Measurements from ENCODE around the gene SYCE3.

SYCE3 gene

GRCh38 chr22:50513175-50513574, 49.5 kb downstream of the SYCE3 start:
- Histone ChIP-seq H3K4me3 (ENCODE audit: low read length, poor library complexity, severe bottlenecking) (peak overlapping the region; percentile 33), H3K79me2 (ENCODE audit: insufficient read depth, low read length) (peaks cover 85% of the 10 kb centered on the region), H3F3A (ENCODE audit: low read depth) (no peaks in the 10 kb centered on the region), H3K4me2 (ENCODE audit: low read depth, low read length, poor library complexity, severe bottlenecking) (peak overlapping the region; percentile 48), H4K20me1 (ENCODE audit: insufficient read depth, low read length, poor library complexity, severe bottlenecking) (peaks cover 19% of the 10 kb centered on the region), H3K4me1 (ENCODE audit: insufficient read depth, low read length, poor library complexity, severe bottlenecking) (peaks cover 32% of the 10 kb centered on the region), H3K9ac (ENCODE audit: low read depth, low read length, poor library complexity, severe bottlenecking) (peak overlapping the region; percentile 31), H3K9me2 (replicated peaks; ENCODE audit: low read depth, low read length) (no peaks in the 10 kb centered on the region), H3K27me3 (ENCODE audit: insufficient read depth, low read length, poor library complexity, severe bottlenecking) (no peaks in the 10 kb centered on the region), H3K9me3 (ENCODE audit: insufficient read depth, low read depth, low read length) (no peaks in the 10 kb centered on the region), H2AFZ (ENCODE audit: low read length) (no peak overlapping the region), H3K36me3 (ENCODE audit: insufficient read depth, low read length) (peaks cover 10% of the 10 kb centered on the region; the same call in 1 of the 2 replicates)
- TF ChIP-seq EZH2phosphoT487 (IDR thresholded peaks at IDR 0.05; ENCODE audit: borderline replicate concordance) (no peak), CTCF (conservative IDR thresholded peaks at IDR 0.05; ENCODE audit: low read length) (no peak)

DNA sequence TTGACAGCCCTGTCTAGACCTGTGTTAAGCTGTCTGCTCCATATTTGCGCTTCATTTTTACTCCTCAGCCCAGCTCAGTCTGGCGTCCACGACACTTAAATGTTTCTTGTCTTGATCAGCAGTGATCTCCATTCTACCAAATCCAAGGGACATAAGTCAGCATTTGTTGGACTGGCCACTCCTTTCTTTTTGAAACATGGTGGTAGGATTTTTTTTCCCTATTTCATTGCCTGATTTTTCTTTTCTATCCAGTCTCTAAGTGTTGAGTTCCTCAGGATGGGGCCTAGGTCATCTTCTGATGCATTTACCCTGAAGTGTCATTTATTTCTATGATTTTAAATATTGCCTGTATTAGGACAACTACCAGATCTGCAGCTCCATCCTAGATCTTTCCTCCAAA, 53.8 kb downstream of the SYCE3 start:
- Histone ChIP-seq H3K4me2 (ENCODE audit: low read depth, low read length, poor library complexity, severe bottlenecking) (peak overlapping the region; percentile 89), H2AFZ (ENCODE audit: low read length) (peak overlapping the region; percentile 88; the same call in 1 of the 2 replicates), H3F3A (ENCODE audit: low read depth) (no peaks in the 10 kb centered on the region), H3K9me3 (ENCODE audit: insufficient read depth, low read depth, low read length) (no peaks in the 10 kb centered on the region), H3K4me3 (ENCODE audit: low read length, poor library complexity, severe bottlenecking) (peak overlapping the region; percentile 77), H3K36me3 (ENCODE audit: insufficient read depth, low read length) (no peaks in the 10 kb centered on the region), H3K9me2 (replicated peaks; ENCODE audit: low read depth, low read length) (no peaks in the 10 kb centered on the region), H3K79me2 (ENCODE audit: insufficient read depth, low read length) (peaks cover 79% of the 10 kb centered on the region), H3K9ac (ENCODE audit: low read depth, low read length, poor library complexity, severe bottlenecking) (peak overlapping the region; percentile 76), H4K20me1 (ENCODE audit: insufficient read depth, low read length, poor library complexity, severe bottlenecking) (peaks cover 10% of the 10 kb centered on the region), H3K4me1 (ENCODE audit: insufficient read depth, low read length, poor library complexity, severe bottlenecking) (peaks cover 24% of the 10 kb centered on the region), H3K27me3 (ENCODE audit: insufficient read depth, low read length, poor library complexity, severe bottlenecking) (no peaks in the 10 kb centered on the region)
- no peak for TF ChIP-seq EZH2phosphoT487 (IDR thresholded peaks at IDR 0.05; ENCODE audit: borderline replicate concordance)

DNA sequence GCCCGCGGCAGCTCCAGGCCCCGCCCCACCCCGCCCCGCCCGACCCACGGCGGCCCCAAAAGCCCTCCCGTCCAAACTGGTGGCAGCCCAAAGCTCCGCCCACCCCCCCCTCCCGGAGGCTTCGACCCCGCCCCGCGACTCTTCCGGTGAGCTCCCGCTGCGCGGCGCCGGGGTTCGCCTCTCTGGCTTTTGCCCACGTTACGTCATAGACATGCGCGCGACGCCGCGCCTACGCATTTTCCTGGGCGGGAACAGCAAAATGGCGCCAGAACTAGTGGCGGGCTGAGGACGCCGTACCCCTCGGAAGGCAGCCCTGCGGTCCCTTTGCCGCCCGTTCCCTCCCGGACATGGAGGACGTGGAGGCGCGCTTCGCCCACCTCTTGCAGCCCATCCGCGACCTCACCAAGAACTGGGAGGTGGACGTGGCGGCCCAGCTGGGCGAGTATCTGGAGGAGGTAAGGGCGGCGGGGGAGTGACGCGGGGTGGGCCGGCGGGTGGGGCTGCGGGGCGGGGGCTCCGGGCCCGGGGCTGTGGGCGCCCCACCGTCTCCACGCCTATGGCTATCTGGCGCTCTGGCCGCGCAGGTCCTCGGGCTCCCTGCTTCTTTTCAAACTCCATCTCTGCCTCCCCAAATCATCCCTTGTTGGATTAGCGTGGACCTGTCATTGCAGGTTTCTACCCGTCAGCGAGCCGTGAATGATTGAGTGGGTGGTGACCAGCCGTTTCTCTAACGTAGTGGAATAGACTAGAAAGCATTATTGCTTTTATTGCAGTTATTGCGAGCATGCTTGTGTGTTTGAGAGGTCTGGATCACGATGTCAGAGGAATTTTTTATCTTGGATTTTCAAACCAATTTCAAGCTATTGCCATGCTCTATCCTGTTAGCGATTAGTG, 54.5 kb downstream of the SYCE3 start, which contains the start of gene NCAPH2:
NCAPH2 (plus strand) TSS at position 234 of the 894 bp plus-strand sequence; CDS start at position 348, 114 bp downstream.
- no peaks in the 10 kb centered on the region for H3K9me3 ChIP-seq (ENCODE audit: insufficient read depth, low read depth, low read length)
- no peaks in the 10 kb centered on the region for H3K36me3 ChIP-seq (ENCODE audit: insufficient read depth, low read length)
- H3K4me3 ChIP-seq (ENCODE audit: low read length, poor library complexity, severe bottlenecking), result peak within 1 kb of the TSS; percentile 94
- H3K9me2 ChIP-seq (replicated peaks; ENCODE audit: low read depth, low read length), result no peaks in the 10 kb centered on the region
- peaks cover 72% of the 10 kb centered on the region for H3K79me2 ChIP-seq (ENCODE audit: insufficient read depth, low read length)
- peaks cover 10% of the 10 kb centered on the region for H4K20me1 ChIP-seq (ENCODE audit: insufficient read depth, low read length, poor library complexity, severe bottlenecking)
- H3K9ac ChIP-seq (ENCODE audit: low read depth, low read length, poor library complexity, severe bottlenecking), result peak within 1 kb of the TSS; percentile 95
- no peaks in the 10 kb centered on the region for H3K27me3 ChIP-seq (ENCODE audit: insufficient read depth, low read length, poor library complexity, severe bottlenecking)
- peaks cover 21% of the 10 kb centered on the region for H3K4me1 ChIP-seq (ENCODE audit: insufficient read depth, low read length, poor library complexity, severe bottlenecking)
- H3F3A ChIP-seq (ENCODE audit: low read depth), result no peaks in the 10 kb centered on the region
- peak within 1 kb of the TSS; percentile 93 for H2AFZ ChIP-seq (ENCODE audit: low read length)
- TF ChIP-seq CTCF (conservative IDR thresholded peaks at IDR 0.05; ENCODE audit: low read length) (no peak), EZH2phosphoT487 (IDR thresholded peaks at IDR 0.05; ENCODE audit: borderline replicate concordance) (no peak)
- H3K4me2 ChIP-seq (ENCODE audit: low read depth, low read length, poor library complexity, severe bottlenecking), result peak within 1 kb of the TSS; percentile 89

All from Loucy (cell line).